ENCODE data around the gene DAZL. TPM values are rescaled to one million over a fixed set of nuclear protein-coding genes. Genes with fewer than 3 reads are reported as not detected.

Gene DAZL
- total and polyA plus RNA-seq, 4 donors: not detected

DNA sequence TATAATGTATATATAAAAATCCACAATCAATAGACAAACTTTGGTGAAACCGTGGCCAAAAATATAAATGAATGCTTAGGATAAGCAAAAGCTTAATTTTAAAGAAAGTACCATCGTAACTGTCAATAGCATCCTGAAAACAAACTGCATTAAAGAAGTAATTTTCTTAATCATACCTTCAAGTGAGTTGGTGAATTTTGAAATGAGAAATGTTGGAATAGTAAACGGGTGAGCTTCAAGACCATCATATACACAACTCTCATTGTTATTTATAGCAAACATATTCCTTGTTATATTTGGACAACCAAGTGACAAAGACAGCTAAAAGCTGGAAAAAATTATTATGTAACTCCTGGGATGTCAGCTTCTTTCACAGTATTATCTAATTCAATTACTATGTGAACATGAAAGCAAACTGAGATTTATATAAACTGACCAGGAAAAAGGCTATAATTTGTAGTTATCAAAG lies 3.7 kb downstream of the DAZL start:
- Histone ChIP-seq H3K36me3 (ENCODE audit: control insufficient read depth in 1 of 2, insufficient read depth in 2 of 2, low read length in 1 of 2) (no peaks in the 10 kb centered on the region), H3K9me3 (ENCODE audit: control insufficient read depth, low read length) (no peaks in the 10 kb centered on the region), H3K27me3 (ENCODE audit: control insufficient read depth in 1 of 2, insufficient read depth in 2 of 2, low read length in 1 of 2) (no peaks in the 10 kb centered on the region), H3K4me3 (ENCODE audit: low read length in 2 of 2) (no peak overlapping the region), H3K4me1 (ENCODE audit: control insufficient read depth in 1 of 2, insufficient read depth in 2 of 2, low read length in 2 of 2) (no peaks in the 10 kb centered on the region), H3K27ac (ENCODE audit: low read depth in 1 of 2, low read length in 2 of 2) (no peak overlapping the region)
- ATAC-seq (ENCODE audit: low FRiP score): no peak
- no peak for DNase-seq
- intact Hi-C loops (cut with DNase I): loop anchor here (2.0 to 10.0 kb wide), 7 partner anchors 283 to 816 kb away; partner anchors contain the start of gene PLCL2 (in 2 of the 2)
- 23 to 25% methylated on average over 3 of the region's 3 CpGs for WGBS, 2 donors

DNA sequence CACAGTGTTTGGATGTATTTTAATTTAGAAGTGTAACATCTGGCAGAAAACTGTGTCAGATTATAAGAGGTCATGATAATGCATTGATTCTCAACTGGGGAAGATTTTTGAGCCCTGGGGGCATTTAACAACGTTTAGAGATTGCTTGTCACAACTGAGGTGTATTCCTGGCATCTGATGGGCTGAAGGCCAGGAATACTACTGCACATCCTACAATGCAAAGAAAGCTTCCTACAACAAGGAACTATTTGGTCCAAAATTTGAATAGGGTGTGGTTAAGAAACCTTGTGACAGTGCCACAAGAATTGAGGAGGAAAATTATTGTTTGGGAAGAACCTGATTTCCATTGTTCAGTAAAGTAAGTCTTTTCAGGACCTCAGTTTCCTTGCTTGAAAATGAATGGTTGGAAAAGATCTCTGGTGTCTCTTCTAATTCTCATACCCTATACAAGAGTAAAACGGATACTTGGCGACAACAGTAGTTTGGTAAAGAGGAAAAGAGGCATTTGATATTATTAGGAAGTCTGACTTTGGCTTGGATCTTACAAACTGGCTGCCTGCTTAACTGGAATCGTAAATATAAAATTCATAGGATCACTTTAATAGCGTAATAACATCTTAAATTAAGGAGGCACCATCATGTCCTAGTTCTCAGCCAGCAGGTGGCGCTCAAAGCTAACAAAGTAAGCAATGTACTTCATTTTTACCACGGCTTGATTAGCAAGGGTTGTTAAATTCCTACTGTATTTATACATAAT lies 4.3 kb downstream of the DAZL start:
- H3K36me3 ChIP-seq (ENCODE audit: control insufficient read depth in 1 of 2, insufficient read depth in 2 of 2, low read length in 1 of 2): no peaks in the 10 kb centered on the region
- no peak overlapping the region for H3K4me3 ChIP-seq (ENCODE audit: low read length in 2 of 2)
- intact Hi-C loops (cut with DNase I): loop anchor here (2.0 to 10.0 kb wide), 6 partner anchors 284 to 816 kb away; partner anchors contain the start of gene PLCL2 (in 2 of the 2)
- 8 to 9% methylated on average over 7 of the region's 7 CpGs for WGBS, 2 donors
- H3K27me3 ChIP-seq (ENCODE audit: control insufficient read depth in 1 of 2, insufficient read depth in 2 of 2, low read length in 1 of 2): no peaks in the 10 kb centered on the region
- no peaks in the 10 kb centered on the region for H3K4me1 ChIP-seq (ENCODE audit: control insufficient read depth in 1 of 2, insufficient read depth in 2 of 2, low read length in 2 of 2)
- H3K27ac ChIP-seq (ENCODE audit: low read depth in 1 of 2, low read length in 2 of 2): no peak overlapping the region
- ATAC-seq (ENCODE audit: low FRiP score): peak; percentile 74
- peak; percentile 87 to 94 for DNase-seq
- no peaks in the 10 kb centered on the region for H3K9me3 ChIP-seq (ENCODE audit: control insufficient read depth, low read length)

GRCh38 chr3:16599694-16600093 lies 5.5 kb downstream of the DAZL start:
- Histone ChIP-seq H3K36me3 (ENCODE audit: control insufficient read depth in 1 of 2, insufficient read depth in 2 of 2, low read length in 1 of 2) (no peaks in the 10 kb centered on the region), H3K27me3 (ENCODE audit: control insufficient read depth in 1 of 2, insufficient read depth in 2 of 2, low read length in 1 of 2) (no peaks in the 10 kb centered on the region), H3K27ac (ENCODE audit: low read depth in 1 of 2, low read length in 2 of 2) (no peak overlapping the region), H3K9me3 (ENCODE audit: control insufficient read depth, low read length) (no peaks in the 10 kb centered on the region), H3K4me1 (ENCODE audit: control insufficient read depth in 1 of 2, insufficient read depth in 2 of 2, low read length in 2 of 2) (no peaks in the 10 kb centered on the region), H3K4me3 (ENCODE audit: low read length in 2 of 2) (no peak overlapping the region)
- no peak for ATAC-seq (ENCODE audit: low FRiP score)
- DNase-seq: no peak
- intact Hi-C loops (cut with DNase I): loop anchor here (2.0 to 10.0 kb wide), 6 partner anchors 285 to 818 kb away; partner anchors contain the start of gene PLCL2 (in 2 of the 2)
- 55 to 83% methylated on average over 3 of the region's 3 CpGs for WGBS, 2 donors

- Histone ChIP-seq H3K4me1 (ENCODE audit: control insufficient read depth in 1 of 2, insufficient read depth in 2 of 2, low read length in 2 of 2) (no peaks in the 10 kb centered on the region), H3K27ac (ENCODE audit: low read depth in 1 of 2, low read length in 2 of 2) (no peak overlapping the region), H3K9me3 (ENCODE audit: control insufficient read depth, low read length) (no peaks in the 10 kb centered on the region), H3K36me3 (ENCODE audit: control insufficient read depth in 1 of 2, insufficient read depth in 2 of 2, low read length in 1 of 2) (no peaks in the 10 kb centered on the region), H3K4me3 (ENCODE audit: low read length in 2 of 2) (no peak overlapping the region), H3K27me3 (ENCODE audit: control insufficient read depth in 1 of 2, insufficient read depth in 2 of 2, low read length in 1 of 2) (no peaks in the 10 kb centered on the region)
- no peak for DNase-seq
- 84 to 87% methylated on average over 5 of the region's 5 CpGs for WGBS, 2 donors
- intact Hi-C loops (cut with DNase I): no loop called here
- no peak for ATAC-seq (ENCODE audit: low FRiP score)
Measured at GRCh38 chr3:16596352-16597032, 8.7 kb downstream of the DAZL start.

DNA sequence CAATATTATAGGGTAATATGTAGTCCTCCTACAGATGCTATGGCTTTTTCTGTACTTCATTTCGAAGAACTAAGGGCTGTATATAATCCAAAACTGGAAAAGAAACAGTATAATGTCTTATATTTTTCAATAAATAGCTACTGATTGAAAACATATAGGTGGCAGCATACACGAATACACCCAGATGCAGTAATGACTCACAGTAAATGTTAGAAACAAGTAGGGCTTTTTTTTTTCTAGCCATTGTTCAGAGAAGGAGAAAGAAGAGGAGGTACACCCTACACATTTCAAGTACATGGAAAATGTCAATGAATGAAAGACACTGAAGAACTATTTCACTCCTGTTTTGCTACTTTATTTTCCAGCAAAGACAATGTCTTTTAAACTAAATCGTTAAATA lies 9.4 kb downstream of the DAZL start:
- Histone ChIP-seq H3K27ac (ENCODE audit: low read depth in 1 of 2, low read length in 2 of 2) (no peak overlapping the region), H3K36me3 (ENCODE audit: control insufficient read depth in 1 of 2, insufficient read depth in 2 of 2, low read length in 1 of 2) (no peaks in the 10 kb centered on the region), H3K9me3 (ENCODE audit: control insufficient read depth, low read length) (no peaks in the 10 kb centered on the region), H3K4me1 (ENCODE audit: control insufficient read depth in 1 of 2, insufficient read depth in 2 of 2, low read length in 2 of 2) (no peaks in the 10 kb centered on the region), H3K27me3 (ENCODE audit: control insufficient read depth in 1 of 2, insufficient read depth in 2 of 2, low read length in 1 of 2) (no peaks in the 10 kb centered on the region), H3K4me3 (ENCODE audit: low read length in 2 of 2) (no peak overlapping the region)
- no peak for DNase-seq
- no peak for ATAC-seq (ENCODE audit: low FRiP score)
- 83 to 89% methylated on average over 3 of the region's 3 CpGs for WGBS, 2 donors
- intact Hi-C loops (cut with DNase I): no loop called here

DNA sequence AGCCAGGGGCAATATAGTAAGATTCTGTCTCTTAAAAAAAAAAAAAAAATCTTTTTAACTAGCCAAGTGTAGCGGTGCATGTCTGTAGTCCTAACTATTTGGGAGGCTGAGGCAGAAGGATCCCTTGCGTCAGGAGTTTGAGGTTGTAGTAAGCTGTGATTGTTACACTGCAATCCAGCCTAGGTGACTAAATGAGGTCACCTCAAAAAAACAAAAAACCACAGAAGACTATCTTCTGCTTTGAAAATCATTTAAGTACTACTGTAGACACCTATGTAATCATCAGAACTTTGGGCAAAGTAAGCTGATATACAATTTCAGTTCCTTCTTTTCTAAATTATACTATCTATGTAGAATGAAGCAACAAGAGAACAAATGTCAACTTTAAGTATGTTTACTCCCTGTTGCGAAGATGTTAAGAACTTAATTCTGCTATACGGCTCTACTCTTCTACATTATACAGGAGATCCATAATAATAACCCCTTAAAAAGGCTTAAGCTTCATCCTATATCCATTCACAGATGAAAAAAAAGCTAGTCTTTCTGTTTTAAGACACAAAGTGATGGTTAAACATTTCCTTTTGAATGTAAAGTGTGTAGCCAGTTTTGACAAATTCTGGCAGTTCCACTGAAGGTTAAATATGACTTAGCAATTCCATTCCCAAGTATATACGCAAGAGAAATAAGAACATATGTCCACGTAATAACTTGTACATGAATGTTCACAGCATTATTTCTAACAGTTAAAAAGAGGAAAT lies 15.2 kb downstream of the DAZL start:
- ATAC-seq (ENCODE audit: low FRiP score): no peak
- no peaks in the 10 kb centered on the region for H3K36me3 ChIP-seq (ENCODE audit: control insufficient read depth in 1 of 2, insufficient read depth in 2 of 2, low read length in 1 of 2)
- H3K27ac ChIP-seq (ENCODE audit: low read depth in 1 of 2, low read length in 2 of 2): no peak overlapping the region
- H3K4me3 ChIP-seq (ENCODE audit: low read length in 2 of 2): no peak overlapping the region
- intact Hi-C loops (cut with DNase I): no loop called here
- 93 to 96% methylated on average over 6 of the region's 6 CpGs for WGBS, 2 donors
- H3K9me3 ChIP-seq (ENCODE audit: control insufficient read depth, low read length): no peaks in the 10 kb centered on the region
- DNase-seq: no peak
- H3K27me3 ChIP-seq (ENCODE audit: control insufficient read depth in 1 of 2, insufficient read depth in 2 of 2, low read length in 1 of 2): no peaks in the 10 kb centered on the region
- H3K4me1 ChIP-seq (ENCODE audit: control insufficient read depth in 1 of 2, insufficient read depth in 2 of 2, low read length in 2 of 2): peaks cover 0 to 2% of the 10 kb centered on the region in 2 donors

DNA sequence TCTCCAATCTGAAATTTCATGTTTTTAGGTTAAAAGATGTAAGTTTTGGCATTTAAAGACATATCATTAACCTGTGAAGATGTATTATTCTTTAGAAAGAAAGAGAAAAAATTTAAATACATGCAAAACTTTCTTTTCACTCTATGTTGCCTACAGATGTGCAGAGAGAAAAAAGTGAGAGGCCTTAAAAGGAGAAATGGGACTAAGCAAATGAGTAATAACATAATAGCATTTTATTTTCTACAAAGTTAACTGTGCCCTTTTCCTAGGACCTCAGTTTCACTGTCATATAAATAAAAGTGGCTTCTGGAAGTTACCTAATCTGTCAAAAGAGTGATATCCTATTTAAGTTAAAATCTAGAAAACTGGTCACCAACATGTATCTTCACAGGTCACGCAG lies 16.1 kb downstream of the DAZL start:
- WGBS, 2 donors: 97 to 99% methylated on average over 1 of the region's 1 CpG
- Histone ChIP-seq H3K4me1 (ENCODE audit: control insufficient read depth in 1 of 2, insufficient read depth in 2 of 2, low read length in 2 of 2) (peaks cover 0 to 2% of the 10 kb centered on the region in 2 donors), H3K36me3 (ENCODE audit: control insufficient read depth in 1 of 2, insufficient read depth in 2 of 2, low read length in 1 of 2) (no peaks in the 10 kb centered on the region), H3K9me3 (ENCODE audit: control insufficient read depth, low read length) (no peaks in the 10 kb centered on the region), H3K27ac (ENCODE audit: low read depth in 1 of 2, low read length in 2 of 2) (no peak overlapping the region), H3K27me3 (ENCODE audit: control insufficient read depth in 1 of 2, insufficient read depth in 2 of 2, low read length in 1 of 2) (no peaks in the 10 kb centered on the region), H3K4me3 (ENCODE audit: low read length in 2 of 2) (no peak overlapping the region)
- DNase-seq: no peak
- no peak for ATAC-seq (ENCODE audit: low FRiP score)
- intact Hi-C loops (cut with DNase I): no loop called here

DNA sequence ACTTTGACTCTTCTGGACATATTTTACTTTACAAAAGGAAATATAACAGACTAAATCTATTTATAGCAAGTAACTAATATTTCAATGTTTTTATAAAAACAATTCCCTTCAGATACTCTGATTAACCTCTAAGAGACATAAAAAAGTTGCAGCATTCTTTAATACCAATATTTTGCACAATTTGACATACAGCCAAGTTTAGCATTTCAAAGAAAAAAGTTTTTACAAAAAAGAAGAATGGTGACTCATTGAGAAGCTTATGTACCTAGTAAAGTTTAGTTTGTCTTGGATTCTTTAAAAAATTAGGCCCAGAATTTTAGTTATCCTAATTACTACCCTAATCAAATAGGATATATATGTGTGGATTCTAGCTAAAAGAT lies 17.6 kb downstream of the DAZL start:
- no peak for ATAC-seq (ENCODE audit: low FRiP score)
- Histone ChIP-seq H3K27ac (ENCODE audit: low read depth in 1 of 2, low read length in 2 of 2) (no peak overlapping the region), H3K9me3 (ENCODE audit: control insufficient read depth, low read length) (no peaks in the 10 kb centered on the region), H3K4me3 (ENCODE audit: low read length in 2 of 2) (no peak overlapping the region), H3K36me3 (ENCODE audit: control insufficient read depth in 1 of 2, insufficient read depth in 2 of 2, low read length in 1 of 2) (no peaks in the 10 kb centered on the region), H3K4me1 (ENCODE audit: control insufficient read depth in 1 of 2, insufficient read depth in 2 of 2, low read length in 2 of 2) (peaks cover 0 to 2% of the 10 kb centered on the region in 2 donors), H3K27me3 (ENCODE audit: control insufficient read depth in 1 of 2, insufficient read depth in 2 of 2, low read length in 1 of 2) (no peaks in the 10 kb centered on the region)
- no peak for DNase-seq
- intact Hi-C loops (cut with DNase I): no loop called here

Data from aorta (tissue), 5 donors.